GM06990 (cell line): ENCODE results near the gene NAV2.

Experiments
- DNase-seq: peaks from one replicate; pipeline ENCODE4 v3.0.0-alpha.2; 2011; ENCODE audit not compliant: insufficient read length; ENCODE audit errors: extremely low read depth
- H3K27me3 ChIP-seq: replicated peaks from 2 replicates; pipeline ENCODE4 v1.6.0; 2011; ENCODE audit warnings: low read length; ENCODE audit not compliant: control insufficient read depth, insufficient read depth
- H3K36me3 ChIP-seq: 2 replicates; pipeline ENCODE4 v1.5.1; 2011; ENCODE audit warnings: low read length; ENCODE audit not compliant: control insufficient read depth, insufficient read depth
- H3K4me3 ChIP-seq: replicated peaks from 2 replicates; pipeline ENCODE4 v1.5.1; 2011; ENCODE audit warnings: low read depth, mild to moderate bottlenecking, control low read depth, low read length
- CTCF ChIP-seq: IDR thresholded peaks from 2 replicates; pipeline ENCODE4 v1.5.1; 2011; ENCODE audit warnings: low read length, control low read depth, mild to moderate bottlenecking, inconsistent platforms; ENCODE audit not compliant: insufficient read depth, poor library complexity, severe bottlenecking

NAV2 gene

DNA sequence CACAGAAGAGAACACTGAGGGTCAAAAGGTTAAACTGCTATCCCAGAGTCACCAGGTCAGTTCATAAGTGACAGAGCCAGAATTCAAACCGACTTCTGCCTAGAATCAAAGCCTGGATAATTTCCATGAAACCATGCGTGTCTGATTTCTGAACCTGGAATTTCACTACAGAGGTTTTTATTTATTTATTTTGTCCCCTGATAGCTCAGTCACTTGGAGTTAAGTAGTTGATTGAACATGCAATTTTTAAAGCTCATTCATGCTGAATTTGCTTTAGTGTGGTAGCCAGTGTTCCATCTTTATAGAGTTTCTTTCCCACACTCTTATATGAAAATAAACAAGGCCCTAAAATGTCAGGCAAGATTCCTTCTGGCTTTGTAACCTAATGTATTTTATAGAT lies 93.2 kb downstream of the NAV2 start:
- H3K27me3 ChIP-seq, result no peaks in the 10 kb centered on the region
- H3K36me3 ChIP-seq, result no peaks in the 10 kb centered on the region
- DNase-seq, result no peak
- no peak overlapping the region for H3K4me3 ChIP-seq
- TF ChIP-seq CTCF, result no peak

DNA sequence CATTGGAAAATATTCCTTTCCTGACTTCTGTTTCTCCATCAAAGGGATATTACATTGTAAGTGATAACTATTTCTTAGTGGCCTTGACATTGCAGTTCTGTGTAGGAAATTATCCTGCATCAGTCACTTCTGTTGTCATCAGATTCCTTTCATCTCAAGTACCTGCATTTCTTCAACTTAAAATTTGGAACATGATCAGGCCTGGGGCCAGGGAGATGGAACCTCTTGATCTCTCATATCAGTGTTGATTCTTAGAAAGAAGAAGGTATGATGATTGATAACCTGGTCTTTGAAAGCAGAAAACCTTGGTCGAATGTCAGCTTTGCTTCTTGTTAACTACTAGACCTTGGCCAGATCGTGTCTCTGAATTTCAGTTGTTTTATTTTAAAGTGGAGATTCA lies 93.6 kb downstream of the NAV2 start:
- no peaks in the 10 kb centered on the region for H3K36me3 ChIP-seq
- no peaks in the 10 kb centered on the region for H3K27me3 ChIP-seq
- H3K4me3 ChIP-seq, result no peak overlapping the region
- no peak for TF ChIP-seq CTCF
- no peak for DNase-seq

DNA sequence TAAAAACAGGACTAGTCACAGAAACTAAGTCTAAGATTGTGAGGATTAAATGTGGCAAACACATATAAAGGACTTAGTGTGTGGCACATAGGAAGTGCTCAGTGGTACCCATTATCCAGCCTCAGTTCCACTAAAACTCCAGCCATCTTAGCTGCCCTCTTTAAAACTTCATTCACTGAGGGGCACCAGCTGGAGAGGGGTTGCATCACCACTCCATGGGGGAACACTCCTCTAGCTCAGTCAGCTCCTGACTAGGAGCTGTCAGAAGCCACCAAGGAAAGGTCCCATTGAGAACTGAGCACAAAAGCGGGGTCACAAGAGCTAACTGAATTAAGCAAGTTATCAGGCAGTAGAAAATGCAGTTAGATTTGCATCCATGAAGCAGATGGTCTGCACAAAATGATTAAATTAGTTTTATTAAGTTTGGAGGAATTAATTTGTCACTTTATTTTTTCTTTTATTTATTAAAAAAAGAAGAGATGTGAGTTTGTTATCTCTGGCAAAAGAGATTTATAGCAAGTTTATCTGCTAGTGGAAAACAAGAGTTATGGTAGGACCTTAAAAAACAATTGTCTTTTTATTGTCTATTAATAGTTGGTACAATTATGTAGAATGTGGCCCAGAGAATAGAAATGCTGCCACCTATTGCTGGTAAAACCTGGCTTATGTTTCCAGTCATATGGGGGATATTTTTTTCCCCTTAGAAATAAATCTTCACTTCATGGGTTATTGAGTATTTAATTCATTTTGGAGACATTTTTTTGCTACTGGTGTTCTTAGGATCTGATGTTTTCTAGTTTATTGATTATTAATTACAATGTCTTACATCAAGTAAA lies 95.7 kb downstream of the NAV2 start:
- Histone ChIP-seq H3K27me3 (no peaks in the 10 kb centered on the region), H3K36me3 (no peaks in the 10 kb centered on the region), H3K4me3 (no peak overlapping the region)
- DNase-seq, result no peak
- TF ChIP-seq CTCF, result peak; percentile 33

DNA sequence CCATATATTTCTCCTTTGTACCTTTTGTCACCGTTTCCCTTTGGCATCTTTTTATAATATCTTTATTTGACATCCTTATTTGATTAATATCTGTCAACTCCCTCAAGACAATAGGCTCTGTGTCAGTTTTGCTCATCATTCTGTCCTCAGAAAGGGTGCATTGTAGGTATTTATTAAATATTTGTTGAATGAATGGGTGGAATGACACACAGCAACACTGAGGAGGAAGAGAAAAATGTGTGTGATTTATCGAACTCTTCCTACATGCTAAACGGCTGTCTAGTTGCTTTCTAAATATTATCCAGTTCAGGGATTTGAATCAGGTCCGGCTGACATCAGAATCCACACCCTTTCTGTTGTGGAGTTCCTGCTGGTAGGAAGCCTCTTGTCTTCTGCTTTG lies 98.2 kb downstream of the NAV2 start:
- H3K4me3 ChIP-seq, result no peak overlapping the region
- no peak for TF ChIP-seq CTCF

DNA sequence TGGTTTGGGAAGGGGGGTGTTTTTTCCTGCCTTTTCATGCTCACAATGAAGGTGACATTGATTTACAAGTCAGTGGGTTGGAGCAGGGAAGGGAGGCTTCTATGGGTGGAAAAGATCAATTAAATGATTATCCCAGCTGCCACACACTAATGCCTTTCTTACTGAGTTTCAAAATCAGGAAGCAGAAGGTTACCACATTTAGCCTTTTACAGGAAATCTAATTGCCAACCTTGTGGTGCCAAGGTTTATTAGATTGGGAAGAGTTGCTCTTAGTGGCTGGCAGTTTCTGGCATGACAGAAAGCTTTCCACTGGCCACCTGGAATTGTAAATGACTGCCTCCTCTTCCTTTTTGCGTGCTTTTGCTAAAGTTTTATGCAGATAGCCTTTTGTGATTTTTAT lies 98.7 kb downstream of the NAV2 start:
- H3K27me3 ChIP-seq, result no peaks in the 10 kb centered on the region
- no peak overlapping the region for H3K4me3 ChIP-seq
- TF ChIP-seq CTCF, result no peak
- no peaks in the 10 kb centered on the region for H3K36me3 ChIP-seq
- no peak for DNase-seq

More for the DNA sequence above, 98.2 kb downstream of the NAV2 start:
- no peaks in the 10 kb centered on the region for H3K36me3 ChIP-seq
- no peak for DNase-seq
- H3K27me3 ChIP-seq, result no peaks in the 10 kb centered on the region
